ENCODE results near the gene AANAT.

AANAT gene

GRCh38 chr17:76485569-76485968, 18.2 kb downstream of the AANAT start:
- no peak for DNase-seq
- Histone ChIP-seq H3K4me1 (ENCODE audit: control insufficient read depth, insufficient read depth, low read length, poor library complexity, severe bottlenecking) (no peaks in the 10 kb centered on the region), H3K36me3 (ENCODE audit: control insufficient read depth, insufficient read depth, low read length) (peaks cover 4% of the 10 kb centered on the region), H3K4me3 (ENCODE audit: insufficient read depth, low read depth, low read length, poor library complexity, severe bottlenecking) (no peak overlapping the region), H3K27me3 (replicated peaks; ENCODE audit: control insufficient read depth, insufficient read depth, low read length, poor library complexity, severe bottlenecking) (no peaks in the 10 kb centered on the region), H3K27ac (ENCODE audit: insufficient read depth, low read length, poor library complexity, severe bottlenecking) (no peak overlapping the region), H3K9me3 (ENCODE audit: control insufficient read depth, low read length) (no peaks in the 10 kb centered on the region)

- Histone ChIP-seq H3K36me3 (ENCODE audit: control insufficient read depth, insufficient read depth, low read length) (peaks cover 4% of the 10 kb centered on the region), H3K27ac (ENCODE audit: insufficient read depth, low read length, poor library complexity, severe bottlenecking) (no peak overlapping the region), H3K9me3 (ENCODE audit: control insufficient read depth, low read length) (no peaks in the 10 kb centered on the region), H3K4me1 (ENCODE audit: control insufficient read depth, insufficient read depth, low read length, poor library complexity, severe bottlenecking) (peaks cover 4% of the 10 kb centered on the region), H3K27me3 (replicated peaks; ENCODE audit: control insufficient read depth, insufficient read depth, low read length, poor library complexity, severe bottlenecking) (no peaks in the 10 kb centered on the region), H3K4me3 (ENCODE audit: insufficient read depth, low read depth, low read length, poor library complexity, severe bottlenecking) (no peak overlapping the region)
- DNase-seq: no peak
Observed at GRCh38 chr17:76487451-76488192, 20.2 kb downstream of the AANAT start.

- Histone ChIP-seq H3K4me3 (ENCODE audit: insufficient read depth, low read depth, low read length, poor library complexity, severe bottlenecking) (no peak overlapping the region), H3K36me3 (ENCODE audit: control insufficient read depth, insufficient read depth, low read length) (peaks cover 4% of the 10 kb centered on the region), H3K4me1 (ENCODE audit: control insufficient read depth, insufficient read depth, low read length, poor library complexity, severe bottlenecking) (peaks cover 23% of the 10 kb centered on the region), H3K9me3 (ENCODE audit: control insufficient read depth, low read length) (no peaks in the 10 kb centered on the region), H3K27me3 (replicated peaks; ENCODE audit: control insufficient read depth, insufficient read depth, low read length, poor library complexity, severe bottlenecking) (no peaks in the 10 kb centered on the region), H3K27ac (ENCODE audit: insufficient read depth, low read length, poor library complexity, severe bottlenecking) (no peak overlapping the region)
- no peak for DNase-seq
Observed at GRCh38 chr17:76490112-76490710, 22.8 kb downstream of the AANAT start.

- Histone ChIP-seq H3K27me3 (replicated peaks; ENCODE audit: control insufficient read depth, insufficient read depth, low read length, poor library complexity, severe bottlenecking) (no peaks in the 10 kb centered on the region), H3K4me1 (ENCODE audit: control insufficient read depth, insufficient read depth, low read length, poor library complexity, severe bottlenecking) (peaks cover 23% of the 10 kb centered on the region), H3K4me3 (ENCODE audit: insufficient read depth, low read depth, low read length, poor library complexity, severe bottlenecking) (no peak overlapping the region), H3K36me3 (ENCODE audit: control insufficient read depth, insufficient read depth, low read length) (peaks cover 4% of the 10 kb centered on the region), H3K27ac (ENCODE audit: insufficient read depth, low read length, poor library complexity, severe bottlenecking) (no peak overlapping the region), H3K9me3 (ENCODE audit: control insufficient read depth, low read length) (no peaks in the 10 kb centered on the region)
- no peak for DNase-seq
Observed at GRCh38 chr17:76491271-76492122, 24.1 kb downstream of the AANAT start.

- no peak for DNase-seq
- H3K27me3 ChIP-seq (replicated peaks; ENCODE audit: control insufficient read depth, insufficient read depth, low read length, poor library complexity, severe bottlenecking): no peaks in the 10 kb centered on the region
- no peak overlapping the region for H3K27ac ChIP-seq (ENCODE audit: insufficient read depth, low read length, poor library complexity, severe bottlenecking)
- H3K36me3 ChIP-seq (ENCODE audit: control insufficient read depth, insufficient read depth, low read length): peaks cover 4% of the 10 kb centered on the region
- peaks cover 23% of the 10 kb centered on the region for H3K4me1 ChIP-seq (ENCODE audit: control insufficient read depth, insufficient read depth, low read length, poor library complexity, severe bottlenecking)
- peak overlapping the region; percentile 37 for H3K4me3 ChIP-seq (ENCODE audit: insufficient read depth, low read depth, low read length, poor library complexity, severe bottlenecking)
- H3K9me3 ChIP-seq (ENCODE audit: control insufficient read depth, low read length): no peaks in the 10 kb centered on the region
Observed at GRCh38 chr17:76492123-76492988, 25.0 kb downstream of the AANAT start.

- Histone ChIP-seq H3K4me3 (ENCODE audit: insufficient read depth, low read depth, low read length, poor library complexity, severe bottlenecking) (peak overlapping the region; percentile 37), H3K4me1 (ENCODE audit: control insufficient read depth, insufficient read depth, low read length, poor library complexity, severe bottlenecking) (peaks cover 23% of the 10 kb centered on the region), H3K27ac (ENCODE audit: insufficient read depth, low read length, poor library complexity, severe bottlenecking) (peak overlapping the region; percentile 37), H3K36me3 (ENCODE audit: control insufficient read depth, insufficient read depth, low read length) (no peaks in the 10 kb centered on the region), H3K9me3 (ENCODE audit: control insufficient read depth, low read length) (no peaks in the 10 kb centered on the region), H3K27me3 (replicated peaks; ENCODE audit: control insufficient read depth, insufficient read depth, low read length, poor library complexity, severe bottlenecking) (no peaks in the 10 kb centered on the region)
- peak in 1 of 3 donors; percentile 23 for DNase-seq
Observed at GRCh38 chr17:76492989-76493501, 25.6 kb downstream of the AANAT start.

- Histone ChIP-seq H3K27me3 (replicated peaks; ENCODE audit: control insufficient read depth, insufficient read depth, low read length, poor library complexity, severe bottlenecking) (no peaks in the 10 kb centered on the region), H3K9me3 (ENCODE audit: control insufficient read depth, low read length) (no peaks in the 10 kb centered on the region), H3K36me3 (ENCODE audit: control insufficient read depth, insufficient read depth, low read length) (no peaks in the 10 kb centered on the region), H3K4me1 (ENCODE audit: control insufficient read depth, insufficient read depth, low read length, poor library complexity, severe bottlenecking) (peaks cover 23% of the 10 kb centered on the region), H3K27ac (ENCODE audit: insufficient read depth, low read length, poor library complexity, severe bottlenecking) (peak overlapping the region; percentile 37), H3K4me3 (ENCODE audit: insufficient read depth, low read depth, low read length, poor library complexity, severe bottlenecking) (peak overlapping the region; percentile 37)
- peak in 1 of 3 donors; percentile 31 for DNase-seq
Observed at GRCh38 chr17:76493505-76494167, 26.2 kb downstream of the AANAT start.

- Histone ChIP-seq H3K27ac (ENCODE audit: insufficient read depth, low read length, poor library complexity, severe bottlenecking) (no peak overlapping the region), H3K36me3 (ENCODE audit: control insufficient read depth, insufficient read depth, low read length) (no peaks in the 10 kb centered on the region), H3K27me3 (replicated peaks; ENCODE audit: control insufficient read depth, insufficient read depth, low read length, poor library complexity, severe bottlenecking) (no peaks in the 10 kb centered on the region), H3K4me3 (ENCODE audit: insufficient read depth, low read depth, low read length, poor library complexity, severe bottlenecking) (no peak overlapping the region), H3K4me1 (ENCODE audit: control insufficient read depth, insufficient read depth, low read length, poor library complexity, severe bottlenecking) (peaks cover 39% of the 10 kb centered on the region), H3K9me3 (ENCODE audit: control insufficient read depth, low read length) (no peaks in the 10 kb centered on the region)
- no peak for DNase-seq
Observed at GRCh38 chr17:76495663-76496400, 28.4 kb downstream of the AANAT start.

Data from effector memory CD4-positive, alpha-beta T cell (primary cell).